ENCODE measurements around the gene CREB5. TPM values are rescaled to one million over a fixed set of nuclear protein-coding genes. Genes with fewer than 3 reads are reported as not detected.

CREB5 gene
- total RNA-seq, 1 donor from 2014 or later: not detected

Other genes with a start within 250 kb of the CREB5 start
- 1.5 and 2.5 TPM in 2 replicates for gene JAZF1, start 231.7 kb upstream of the CREB5 start, total RNA-seq